IPS-18a (cell line): ENCODE results near the gene CCDC167.

Experiments
- H3K27ac ChIP-seq: one replicate; pipeline ENCODE4 v1.5.1; 2013; ENCODE audit warnings: low read length
- H3K27me3 ChIP-seq: one replicate; pipeline ENCODE4 v1.6.1; 2013; ENCODE audit warnings: mild to moderate bottlenecking, low read length; ENCODE audit not compliant: control insufficient read depth, insufficient read depth
- H3K36me3 ChIP-seq: one replicate; pipeline ENCODE4 v1.6.1; 2013; ENCODE audit warnings: low read depth, low read length; ENCODE audit not compliant: control insufficient read depth
- H3K4me1 ChIP-seq: one replicate; pipeline ENCODE4 v1.6.1; 2013; ENCODE audit warnings: low read depth, low read length; ENCODE audit not compliant: control insufficient read depth
- H3K4me3 ChIP-seq: one replicate; pipeline ENCODE4 v1.5.1; 2013; ENCODE audit warnings: low read length
- H3K9ac ChIP-seq: one replicate; pipeline ENCODE4 v1.6.1; 2013; ENCODE audit warnings: mild to moderate bottlenecking, low read length, moderate library complexity
- H3K9me3 ChIP-seq: one replicate; pipeline ENCODE4 v1.6.1; 2013; ENCODE audit warnings: low read depth, low read length; ENCODE audit not compliant: control insufficient read depth

Gene CCDC167

DNA sequence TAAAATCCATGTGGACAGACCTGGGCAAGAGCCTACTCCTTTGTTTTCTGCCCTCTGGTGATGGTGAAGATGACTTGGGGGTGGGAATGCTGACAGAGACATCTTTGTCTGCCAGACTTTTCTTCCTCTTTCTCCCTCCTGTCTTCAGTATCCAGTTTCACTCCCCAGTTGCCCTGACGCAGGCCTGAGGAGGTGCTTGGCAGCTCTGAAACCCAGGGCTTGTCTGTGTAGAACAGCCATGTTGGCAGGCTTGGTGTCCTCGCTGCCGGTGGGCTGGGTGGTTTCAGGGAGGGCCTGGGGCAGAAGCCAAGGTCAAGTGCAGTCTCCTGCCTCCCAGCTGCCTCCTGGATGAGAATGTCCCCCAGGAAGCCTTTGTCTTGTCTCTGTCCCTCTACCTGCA lies 22.5 kb downstream of the CCDC167 start:
- Histone ChIP-seq H3K4me3 (no peak overlapping the region), H3K4me1 (peaks cover 19% of the 10 kb centered on the region), H3K27me3 (no peaks in the 10 kb centered on the region), H3K27ac (no peak overlapping the region), H3K36me3 (peaks cover 44% of the 10 kb centered on the region), H3K9ac (no peak overlapping the region), H3K9me3 (no peaks in the 10 kb centered on the region)

GRCh38 chr6:37474316-37474715 lies 25.4 kb downstream of the CCDC167 start:
- Histone ChIP-seq H3K27ac (no peak overlapping the region), H3K36me3 (peaks cover 48% of the 10 kb centered on the region)

GRCh38 chr6:37473364-37474095 lies 26.2 kb downstream of the CCDC167 start:
- Histone ChIP-seq H3K4me3 (no peak overlapping the region), H3K9me3 (no peaks in the 10 kb centered on the region), H3K27me3 (no peaks in the 10 kb centered on the region), H3K27ac (no peak overlapping the region), H3K4me1 (no peaks in the 10 kb centered on the region), H3K9ac (no peak overlapping the region), H3K36me3 (peaks cover 45% of the 10 kb centered on the region)

More at GRCh38 chr6:37474316-37474715, 25.4 kb downstream of the CCDC167 start:
- H3K4me3 ChIP-seq: no peak overlapping the region
- no peaks in the 10 kb centered on the region for H3K9me3 ChIP-seq
- no peaks in the 10 kb centered on the region for H3K27me3 ChIP-seq
- no peak overlapping the region for H3K9ac ChIP-seq
- H3K4me1 ChIP-seq: no peaks in the 10 kb centered on the region

- Histone ChIP-seq H3K9me3 (peaks cover 5% of the 10 kb centered on the region), H3K4me1 (no peaks in the 10 kb centered on the region), H3K27ac (no peak overlapping the region), H3K36me3 (peaks cover 22% of the 10 kb centered on the region), H3K27me3 (no peaks in the 10 kb centered on the region), H3K9ac (no peak overlapping the region), H3K4me3 (no peak overlapping the region)
Measured at GRCh38 chr6:37467718-37468117, 32.0 kb downstream of the CCDC167 start.

DNA sequence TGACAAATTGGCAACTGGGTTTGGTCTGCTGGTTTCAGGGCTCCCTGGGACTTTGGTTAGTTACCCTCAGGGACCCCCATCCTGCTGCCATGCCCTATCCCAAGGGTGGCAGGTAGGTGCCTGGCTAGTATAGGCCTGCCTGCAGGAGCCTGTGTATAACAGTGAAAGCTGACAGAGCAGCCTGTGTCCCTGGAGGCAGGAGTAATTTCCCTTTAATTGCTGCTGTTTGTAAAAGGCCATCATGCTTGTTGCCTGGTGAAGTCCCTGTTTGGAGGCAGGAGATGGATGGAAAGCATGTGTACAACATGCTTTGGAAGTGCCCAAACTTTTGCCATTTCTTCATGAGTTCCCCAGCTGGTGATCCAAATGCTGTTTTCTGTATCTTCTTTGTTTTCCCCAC lies 36.6 kb downstream of the CCDC167 start:
- H3K9me3 ChIP-seq: peaks cover 5% of the 10 kb centered on the region
- H3K4me3 ChIP-seq: no peak overlapping the region

DNA sequence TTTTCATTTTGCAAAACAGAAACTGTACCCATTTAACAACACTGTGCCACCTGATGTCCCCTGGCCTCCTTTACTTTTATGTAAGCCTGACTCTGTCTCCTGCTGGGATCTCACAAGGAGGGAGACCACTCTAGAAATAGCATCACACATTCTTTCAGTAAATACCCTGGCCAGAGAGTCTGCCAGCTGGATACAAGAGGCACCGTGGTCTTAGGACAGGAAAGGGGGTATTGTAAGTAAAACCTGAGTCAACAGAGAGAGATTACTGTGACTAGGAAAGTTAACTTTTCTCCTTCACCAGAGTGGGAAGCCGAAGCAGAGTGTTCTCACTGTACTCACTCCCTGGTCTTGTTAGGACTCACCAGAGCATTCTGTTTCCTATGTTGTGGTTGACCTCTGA lies 38.9 kb downstream of the CCDC167 start:
- H3K4me3 ChIP-seq: no peak overlapping the region
- no peaks in the 10 kb centered on the region for H3K4me1 ChIP-seq
- no peaks in the 10 kb centered on the region for H3K27me3 ChIP-seq
- no peaks in the 10 kb centered on the region for H3K9me3 ChIP-seq
- H3K27ac ChIP-seq: no peak overlapping the region
- H3K36me3 ChIP-seq: peaks cover 39% of the 10 kb centered on the region
- no peak overlapping the region for H3K9ac ChIP-seq

More for the DNA sequence above, 36.6 kb downstream of the CCDC167 start:
- H3K9ac ChIP-seq: no peak overlapping the region
- H3K27me3 ChIP-seq: no peaks in the 10 kb centered on the region
- H3K27ac ChIP-seq: no peak overlapping the region
- peaks cover 36% of the 10 kb centered on the region for H3K36me3 ChIP-seq
- no peaks in the 10 kb centered on the region for H3K4me1 ChIP-seq

DNA sequence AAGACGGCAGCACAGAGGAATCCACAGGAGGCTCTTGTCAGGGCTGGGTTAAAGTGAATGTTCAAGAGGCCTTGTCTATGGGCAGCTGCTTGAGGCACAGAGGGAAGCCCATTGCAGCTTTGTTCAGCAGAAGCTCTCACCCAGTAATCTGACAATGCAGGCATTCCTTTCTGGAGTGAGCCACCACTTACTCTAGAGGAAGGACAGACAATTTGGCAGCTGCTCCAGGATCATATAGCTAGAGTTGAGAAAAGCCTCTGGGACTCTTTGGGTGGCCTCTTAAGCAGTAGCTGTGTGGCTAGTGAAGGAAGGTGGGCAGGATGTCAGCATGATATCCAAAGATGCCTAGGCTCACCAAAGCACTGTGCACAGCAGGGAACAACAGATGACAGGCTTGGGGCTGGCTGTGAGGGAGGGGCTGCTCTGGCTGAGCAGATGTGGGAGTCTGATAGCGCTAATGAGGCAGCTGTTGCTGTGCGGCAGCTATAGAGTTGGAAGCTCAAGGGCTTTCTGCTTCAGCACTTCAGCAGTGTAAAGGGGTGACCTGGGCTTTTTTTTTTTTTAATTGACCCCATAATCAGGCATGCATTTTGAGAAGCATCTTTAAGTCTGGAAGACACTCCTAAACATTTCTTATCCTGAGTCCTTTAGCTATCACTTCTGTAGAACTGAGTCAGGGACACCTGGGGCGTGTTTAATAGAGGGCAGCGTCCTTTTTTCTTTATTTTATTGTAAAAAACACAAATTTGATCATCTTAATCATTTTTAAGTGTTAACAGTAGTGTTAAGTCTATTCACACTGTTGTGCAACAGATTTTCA lies 39.5 kb downstream of the CCDC167 start:
- peaks cover 45% of the 10 kb centered on the region for H3K36me3 ChIP-seq
- H3K4me3 ChIP-seq: no peak overlapping the region
- H3K9me3 ChIP-seq: no peaks in the 10 kb centered on the region
- no peaks in the 10 kb centered on the region for H3K27me3 ChIP-seq
- no peak overlapping the region for H3K27ac ChIP-seq
- H3K4me1 ChIP-seq: no peaks in the 10 kb centered on the region
- no peak overlapping the region for H3K9ac ChIP-seq

GRCh38 chr6:37456816-37457560 lies 42.7 kb downstream of the CCDC167 start:
- Histone ChIP-seq H3K27ac (no peak overlapping the region), H3K9ac (no peak overlapping the region), H3K4me1 (no peaks in the 10 kb centered on the region), H3K4me3 (no peak overlapping the region), H3K27me3 (no peaks in the 10 kb centered on the region), H3K9me3 (no peaks in the 10 kb centered on the region), H3K36me3 (peaks cover 48% of the 10 kb centered on the region)

DNA sequence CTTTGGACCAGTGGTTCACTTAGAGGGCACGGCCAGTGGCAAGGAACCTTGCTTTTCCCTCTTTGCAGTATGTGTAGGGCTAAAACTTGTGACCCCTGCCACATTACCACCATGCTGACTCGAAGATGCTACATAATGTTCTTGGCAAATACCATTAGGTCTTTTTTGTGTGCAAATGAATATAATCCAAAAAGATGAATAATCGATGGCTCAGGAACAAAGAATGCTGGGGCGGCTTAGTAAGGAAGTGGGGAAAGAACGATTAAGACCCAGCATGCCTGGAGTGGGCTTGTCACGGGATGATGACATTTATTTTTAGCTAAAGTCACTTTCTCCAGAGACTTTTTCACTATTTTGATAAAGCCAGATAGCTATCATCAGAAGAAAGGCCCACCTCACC lies 43.6 kb downstream of the CCDC167 start:
- H3K36me3 ChIP-seq: peaks cover 48% of the 10 kb centered on the region
- H3K4me1 ChIP-seq: no peaks in the 10 kb centered on the region
- no peak overlapping the region for H3K9ac ChIP-seq

GRCh38 chr6:37454420-37455140 lies 45.1 kb downstream of the CCDC167 start:
- Histone ChIP-seq H3K9ac (no peak overlapping the region), H3K4me3 (no peak overlapping the region), H3K36me3 (peaks cover 54% of the 10 kb centered on the region), H3K4me1 (no peaks in the 10 kb centered on the region), H3K9me3 (no peaks in the 10 kb centered on the region), H3K27me3 (no peaks in the 10 kb centered on the region), H3K27ac (no peak overlapping the region)

More for the DNA sequence above, 43.6 kb downstream of the CCDC167 start:
- H3K27me3 ChIP-seq: no peaks in the 10 kb centered on the region
- no peak overlapping the region for H3K4me3 ChIP-seq
- no peak overlapping the region for H3K27ac ChIP-seq
- H3K9me3 ChIP-seq: no peaks in the 10 kb centered on the region

DNA sequence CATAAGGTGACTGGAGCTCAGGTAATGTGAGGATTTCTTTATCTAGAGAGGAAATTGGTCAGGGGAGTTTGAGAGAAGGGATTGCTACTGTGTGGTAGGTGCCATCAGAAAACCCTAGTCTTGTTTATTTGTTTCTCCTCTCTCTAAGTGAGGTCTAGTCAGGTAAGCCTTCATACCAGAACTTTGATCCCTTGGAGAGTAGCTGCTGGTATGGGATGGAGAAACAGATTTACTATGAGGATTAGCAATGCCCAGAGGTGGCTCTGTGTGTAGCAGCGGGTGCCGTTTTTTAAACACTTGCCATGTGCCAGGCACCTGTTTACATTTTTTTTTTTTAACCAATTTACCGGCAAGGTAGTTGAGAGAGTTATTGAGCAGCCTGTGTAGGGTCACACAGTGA lies 47.2 kb downstream of the CCDC167 start:
- no peak overlapping the region for H3K27ac ChIP-seq
- no peaks in the 10 kb centered on the region for H3K9me3 ChIP-seq
- no peaks in the 10 kb centered on the region for H3K27me3 ChIP-seq
- no peak overlapping the region for H3K4me3 ChIP-seq
- H3K4me1 ChIP-seq: no peaks in the 10 kb centered on the region
- H3K36me3 ChIP-seq: peaks cover 45% of the 10 kb centered on the region
- H3K9ac ChIP-seq: no peak overlapping the region
